Neural cell (in vitro differentiated cells): ENCODE measurements around the gene LHFPL4. TPM values are rescaled to one million over a fixed set of nuclear protein-coding genes. Genes with fewer than 3 reads are reported as not detected.

Source experiments
- H2AFZ ChIP-seq: fragments of 200-600, 300-800 bp; sonication (generic), shearing (Covaris generic); 2 replicates; pipeline ENCODE4 v1.6.0; 2014; ENCODE audit warnings: low read depth, mild to moderate bottlenecking, antibody characterized with exemption, low read length, moderate library complexity
- H3F3A ChIP-seq: fragments of 200-600 bp; shearing (Covaris generic); 2 replicates; pipeline ENCODE4 v1.6.1; 2016; ENCODE audit warnings: mild to moderate bottlenecking, moderate library complexity, mixed read lengths, antibody characterized with exemption, low read length; ENCODE audit not compliant: insufficient read depth, poor library complexity, severe bottlenecking
- H3K27ac ChIP-seq: fragments of 200-600, 300-800 bp; sonication (generic), shearing (Covaris generic); 2 replicates; pipeline ENCODE4 v1.5.1; 2014; ENCODE audit warnings: mild to moderate bottlenecking, low read length, moderate library complexity
- H3K27me3 ChIP-seq: fragments of 300-800, 200-600 bp; sonication (generic), shearing (Covaris generic); 2 replicates; pipeline ENCODE4 v1.6.0; 2014; ENCODE audit warnings: mild to moderate bottlenecking, low read depth, low read length, moderate library complexity; ENCODE audit not compliant: insufficient read depth
- H3K36me3 ChIP-seq: fragments of 300-800, 200-600 bp; sonication (generic), shearing (Covaris generic); 2 replicates; pipeline ENCODE4 v1.5.1; 2014; ENCODE audit warnings: mild to moderate bottlenecking, antibody characterized with exemption, low read length, moderate library complexity; ENCODE audit not compliant: insufficient read depth
- H3K4me2 ChIP-seq: fragments of 300-800, 200-600 bp; sonication (generic), shearing (Covaris generic); 2 replicates; pipeline ENCODE4 v1.6.0; 2014; ENCODE audit warnings: mild to moderate bottlenecking, low read length
- H3K4me3 ChIP-seq: fragments of 300-800, 200-600 bp; sonication (generic), shearing (Covaris generic); 2 replicates; pipeline ENCODE4 v1.5.1; 2014; ENCODE audit warnings: mild to moderate bottlenecking, low read length, moderate library complexity
- H3K79me2 ChIP-seq: fragments of 200-600 bp; shearing (Covaris generic); replicated peaks from 2 replicates; pipeline ENCODE4 v1.6.0; 2014; ENCODE audit warnings: mild to moderate bottlenecking, low read length, moderate library complexity; ENCODE audit not compliant: insufficient read depth
- H3K9ac ChIP-seq: fragments of 300-800, 200-600 bp; sonication (generic), shearing (Covaris generic); 2 replicates; pipeline ENCODE4 v1.6.1; 2016; ENCODE audit warnings: mild to moderate bottlenecking, low read length, mixed read lengths
- H3K9me2 ChIP-seq: fragments of 200-600 bp; shearing (Covaris generic); 2 replicates; pipeline ENCODE4 v1.6.1; 2016; ENCODE audit warnings: mild to moderate bottlenecking, low read length, mixed read lengths; ENCODE audit not compliant: insufficient read depth
- H3K9me3 ChIP-seq: fragments of 200-600, 300-800 bp; sonication (generic), shearing (Covaris generic); 2 replicates; pipeline ENCODE4 v1.6.1; 2016; ENCODE audit warnings: mild to moderate bottlenecking, mixed run types, low read length, moderate library complexity, mixed read lengths
- H4K20me1 ChIP-seq: fragments of 200-600 bp; shearing (Covaris generic); 2 replicates; pipeline ENCODE4 v1.6.1; 2016; ENCODE audit warnings: mild to moderate bottlenecking, mixed run types; ENCODE audit not compliant: insufficient read depth
- CTCF ChIP-seq: fragments of 450-650 bp; IDR thresholded peaks from 2 replicates; pipeline ENCODE4 v1.5.1; 2014; ENCODE audit warnings: antibody characterized with exemption, mild to moderate bottlenecking, moderate library complexity; ENCODE audit not compliant: poor library complexity, severe bottlenecking
- EP300 ChIP-seq: fragments of 450-650 bp; conservative IDR thresholded peaks from 2 replicates; pipeline ENCODE4 v1.6.1; 2014; ENCODE audit warnings: antibody characterized with exemption, mild to moderate bottlenecking, moderate library complexity; ENCODE audit not compliant: poor library complexity, severe bottlenecking
- EZH2 ChIP-seq: fragments of 200-600, 300-800 bp; shearing (Covaris generic), sonication (generic); IDR thresholded peaks from 2 replicates; pipeline ENCODE4 v1.6.1; 2014; ENCODE audit warnings: antibody characterized with exemption, low read length, borderline replicate concordance, mild to moderate bottlenecking; ENCODE audit not compliant: insufficient read depth, poor library complexity, severe bottlenecking
- MXI1 ChIP-seq: fragments of 450-650 bp; conservative IDR thresholded peaks from 2 replicates; pipeline ENCODE4 v1.6.1; 2014; ENCODE audit warnings: antibody characterized with exemption, mild to moderate bottlenecking; ENCODE audit not compliant: poor library complexity, severe bottlenecking
- POLR2AphosphoS5 ChIP-seq: IDR thresholded peaks from 2 replicates; pipeline ENCODE4 v1.6.1; 2012
- RAD21 ChIP-seq: fragments of 450-650 bp; conservative IDR thresholded peaks from 2 replicates; pipeline ENCODE4 v1.6.1; 2014; ENCODE audit warnings: antibody characterized with exemption, mild to moderate bottlenecking, moderate library complexity
- REST ChIP-seq: IDR thresholded peaks from 2 replicates; pipeline ENCODE4 v1.6.1; 2012; ENCODE audit warnings: borderline replicate concordance
- SMC3 ChIP-seq: fragments of 450-650 bp; conservative IDR thresholded peaks from 2 replicates; pipeline ENCODE4 v1.6.1; 2014; ENCODE audit warnings: antibody characterized with exemption, mild to moderate bottlenecking, moderate library complexity; ENCODE audit not compliant: poor library complexity
- TAF1 ChIP-seq: IDR thresholded peaks from 2 replicates; pipeline ENCODE4 v1.6.1; 2012; ENCODE audit warnings: low read depth
- polyA plus RNA-seq: library from polyadenylated mRNA; depleted of rRNA; stranded (reverse); fragments of >200 nt; gene quantifications from 2 replicates; pipeline ENCODE4 v1.2.3, GENCODE V29; 2014

The LHFPL4 gene
- polyA plus RNA-seq, 1 donor from 2014 or later, result 37.4 TPM

- Histone ChIP-seq H3K27ac (no peak overlapping the region), H2AFZ (no peak overlapping the region), H3K27me3 (no peaks in the 10 kb centered on the region), H4K20me1 (no peaks in the 10 kb centered on the region), H3K9me2 (no peaks in the 10 kb centered on the region), H3K9me3 (no peaks in the 10 kb centered on the region), H3K36me3 (no peaks in the 10 kb centered on the region), H3K9ac (no peak overlapping the region), H3K79me2 (no peaks in the 10 kb centered on the region), H3F3A (no peaks in the 10 kb centered on the region), H3K4me3 (no peak overlapping the region), H3K4me2 (no peak overlapping the region)
- no peak for TF ChIP-seq REST
- no peak for TF ChIP-seq MXI1
- no peak for TF ChIP-seq POLR2AphosphoS5
- TF ChIP-seq EZH2, result no peak
- no peak for TF ChIP-seq EP300
- TF ChIP-seq RAD21, result no peak
- TF ChIP-seq CTCF, result no peak
- no peak for TF ChIP-seq SMC3
- no peak for TF ChIP-seq TAF1
Observed at GRCh38 chr3:9600597-9600996, 47.0 kb upstream of the LHFPL4 start.

GRCh38 chr3:9598783-9599387, 45.3 kb upstream of the LHFPL4 start:
- H3K4me2 ChIP-seq, result no peak overlapping the region
- TF ChIP-seq SMC3 (no peak), TAF1 (no peak)
- no peak overlapping the region for H2AFZ ChIP-seq
- no peak overlapping the region for H3K4me3 ChIP-seq
- H3K27me3 ChIP-seq, result no peaks in the 10 kb centered on the region
- no peak overlapping the region for H3K9ac ChIP-seq
- H3K36me3 ChIP-seq, result no peaks in the 10 kb centered on the region
- H3K9me2 ChIP-seq, result no peaks in the 10 kb centered on the region
- H3K9me3 ChIP-seq, result no peaks in the 10 kb centered on the region
- no peaks in the 10 kb centered on the region for H3F3A ChIP-seq
- H4K20me1 ChIP-seq, result no peaks in the 10 kb centered on the region
- no peak overlapping the region for H3K27ac ChIP-seq
- no peaks in the 10 kb centered on the region for H3K79me2 ChIP-seq

GRCh38 chr3:9595877-9596276, 42.3 kb upstream of the LHFPL4 start:
- Histone ChIP-seq H2AFZ (no peak overlapping the region), H4K20me1 (no peaks in the 10 kb centered on the region)
- TF ChIP-seq RAD21 (no peak), SMC3 (no peak), REST (no peak), POLR2AphosphoS5 (no peak), CTCF (no peak), EP300 (no peak), TAF1 (no peak), MXI1 (no peak), EZH2 (no peak)

More at GRCh38 chr3:9595877-9596276, 42.3 kb upstream of the LHFPL4 start:
- no peak overlapping the region for H3K4me3 ChIP-seq
- H3K4me2 ChIP-seq, result no peak overlapping the region
- no peak overlapping the region for H3K27ac ChIP-seq
- no peaks in the 10 kb centered on the region for H3K27me3 ChIP-seq
- H3K9ac ChIP-seq, result no peak overlapping the region
- H3F3A ChIP-seq, result no peaks in the 10 kb centered on the region
- H3K36me3 ChIP-seq, result no peaks in the 10 kb centered on the region
- no peaks in the 10 kb centered on the region for H3K79me2 ChIP-seq
- H3K9me2 ChIP-seq, result no peaks in the 10 kb centered on the region
- no peaks in the 10 kb centered on the region for H3K9me3 ChIP-seq
